GM10248 (cell line): Measurements from ENCODE around the gene MS4A2.
"Not testable (repeated sequence)": the region's sequence is repeated elsewhere in the genome, so short reads cannot be mapped to it uniquely, and the experiment has no call there.

Experiments
- CTCF ChIA-PET: fragments of 300-600 bp; sonication (Branson Sonifier 250); formaldehyde crosslinking; extraction: SDS; loops from one replicate; lab custom pipeline; 2021; ENCODE audit warnings: antibody characterized with exemption; lab: Yijun Ruan, JAX
- POLR2A ChIA-PET: fragments of 350-650 bp; sonication (Branson Sonifier 250); formaldehyde crosslinking; extraction: SDS; loops from one replicate; lab custom pipeline; 2020; ENCODE audit warnings: antibody characterized with exemption; lab: Yijun Ruan, JAX
- DNase-seq: peaks from one replicate; pipeline ENCODE4 v3.0.0; 2012; ENCODE audit errors: extremely low spot score
- TF ChIP-seq, protein P1 (sequence below): IDR thresholded peaks from 2 replicates; pipeline ENCODE4 v1.5.1; 2012; ENCODE audit warnings: mild to moderate bottlenecking, low read depth; ENCODE audit errors: extremely low read depth, missing control alignments, control extremely low read depth

MS4A2 gene

GRCh38 chr11:60064111-60064510 is 24.4 kb upstream of the MS4A2 start:
- CTCF ChIA-PET, result no interaction called here
- peak; percentile 14 for DNase-seq
- POLR2A ChIA-PET, result no interaction called here
- TF ChIP-seq, protein P1, sequence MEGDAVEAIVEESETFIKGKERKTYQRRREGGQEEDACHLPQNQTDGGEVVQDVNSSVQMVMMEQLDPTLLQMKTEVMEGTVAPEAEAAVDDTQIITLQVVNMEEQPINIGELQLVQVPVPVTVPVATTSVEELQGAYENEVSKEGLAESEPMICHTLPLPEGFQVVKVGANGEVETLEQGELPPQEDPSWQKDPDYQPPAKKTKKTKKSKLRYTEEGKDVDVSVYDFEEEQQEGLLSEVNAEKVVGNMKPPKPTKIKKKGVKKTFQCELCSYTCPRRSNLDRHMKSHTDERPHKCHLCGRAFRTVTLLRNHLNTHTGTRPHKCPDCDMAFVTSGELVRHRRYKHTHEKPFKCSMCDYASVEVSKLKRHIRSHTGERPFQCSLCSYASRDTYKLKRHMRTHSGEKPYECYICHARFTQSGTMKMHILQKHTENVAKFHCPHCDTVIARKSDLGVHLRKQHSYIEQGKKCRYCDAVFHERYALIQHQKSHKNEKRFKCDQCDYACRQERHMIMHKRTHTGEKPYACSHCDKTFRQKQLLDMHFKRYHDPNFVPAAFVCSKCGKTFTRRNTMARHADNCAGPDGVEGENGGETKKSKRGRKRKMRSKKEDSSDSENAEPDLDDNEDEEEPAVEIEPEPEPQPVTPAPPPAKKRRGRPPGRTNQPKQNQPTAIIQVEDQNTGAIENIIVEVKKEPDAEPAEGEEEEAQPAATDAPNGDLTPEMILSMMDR, result no peak

GRCh38 chr11:60065801-60066200 is 22.7 kb upstream of the MS4A2 start:
- ChIA-PET POLR2A (no interaction called here), CTCF (interaction anchor here (1.5 kb wide), 1 partner anchor 8 kb away, joined by 5 read pairs; the partner anchor contains the start of gene MS4A3)
- DNase-seq, result no peak
- TF ChIP-seq, protein P1, result no peak

- POLR2A ChIA-PET, result no interaction called here
- TF ChIP-seq, protein P1, result no peak
- CTCF ChIA-PET, result no interaction called here
- no peak for DNase-seq
Measured at GRCh38 chr11:60069450-60069849, 19.0 kb upstream of the MS4A2 start.

- DNase-seq, POLR2A ChIA-PET, CTCF ChIA-PET: not testable (repeated sequence)
Measured at GRCh38 chr11:60071644-60072043, 16.8 kb upstream of the MS4A2 start.

GRCh38 chr11:60077216-60077817 is 11.1 kb upstream of the MS4A2 start:
- ChIA-PET CTCF (interaction anchor here (1.0 kb wide), 1 partner anchor 174 kb away, joined by 3 read pairs; no protein-coding TSS in a partner anchor), POLR2A (no interaction called here)
- DNase-seq, result no peak
- TF ChIP-seq, protein P1, result no peak

- ChIA-PET POLR2A (no interaction called here), CTCF (interaction anchor here (1.0 kb wide), 1 partner anchor 173 kb away, joined by 3 read pairs; no protein-coding TSS in a partner anchor)
- TF ChIP-seq, protein P1, result no peak
- no peak for DNase-seq
Measured at GRCh38 chr11:60077981-60078380, 10.5 kb upstream of the MS4A2 start.

DNA sequence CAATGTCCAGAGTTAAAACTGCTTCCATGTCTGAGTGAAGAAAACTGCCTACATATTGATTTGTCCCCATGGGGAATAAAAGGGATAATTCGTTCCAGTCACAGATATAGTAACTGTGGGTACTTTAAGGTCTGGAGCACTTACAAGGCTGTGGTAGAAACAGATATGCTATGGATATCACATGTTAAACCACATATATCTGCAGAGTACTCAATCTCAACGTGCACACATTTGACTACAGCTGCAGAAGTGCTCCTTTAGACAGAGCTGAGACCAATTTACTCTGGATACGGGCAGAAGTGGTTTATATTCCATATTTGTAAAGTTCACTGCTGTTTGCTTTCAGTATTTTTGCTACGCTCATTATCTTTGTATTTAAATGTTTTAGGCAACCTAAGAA is 9.7 kb upstream of the MS4A2 start:
- ChIA-PET POLR2A (no interaction called here), CTCF (no interaction called here)
- DNase-seq, result no peak
- TF ChIP-seq, protein P1, result no peak
